ENCODE measurements around the gene WDR6.

The WDR6 gene

GRCh38 chr3:49028298-49028672 lies 21.1 kb downstream of the WDR6 start:
- DNase-seq (ENCODE audit: low read depth): no peak

GRCh38 chr3:49028673-49029562 lies 21.7 kb downstream of the WDR6 start, which contains the start of gene IMPDH2:
Gene IMPDH2 (minus strand): TSS chr3:49029398. CDS start chr3:49029350, 48 bp downstream.
- peak; percentile 87 for DNase-seq (ENCODE audit: low read depth)

- DNase-seq (ENCODE audit: low read depth): no peak
Observed at GRCh38 chr3:49029563-49029884, 22.3 kb downstream of the WDR6 start.

- no peak for DNase-seq (ENCODE audit: low read depth)
Observed at GRCh38 chr3:49030321-49030720, 23.1 kb downstream of the WDR6 start.

- DNase-seq (ENCODE audit: low read depth): no peak
Observed at GRCh38 chr3:49032646-49033304, 25.6 kb downstream of the WDR6 start.

GRCh38 chr3:49034650-49035049 lies 27.5 kb downstream of the WDR6 start:
- DNase-seq (ENCODE audit: low read depth): no peak

GRCh38 chr3:49035281-49035680 lies 28.1 kb downstream of the WDR6 start:
- DNase-seq (ENCODE audit: low read depth): no peak

GRCh38 chr3:49053543-49053942 lies 46.4 kb downstream of the WDR6 start:
- no peak for DNase-seq (ENCODE audit: low read depth)

GRCh38 chr3:49054344-49054862 lies 47.2 kb downstream of the WDR6 start:
- no peak for DNase-seq (ENCODE audit: low read depth)

- no peak for DNase-seq (ENCODE audit: low read depth)
Observed at GRCh38 chr3:49057268-49057667, 50.1 kb downstream of the WDR6 start.

GRCh38 chr3:49058011-49058410 lies 50.8 kb downstream of the WDR6 start:
- no peak for DNase-seq (ENCODE audit: low read depth)
